Measurements from ENCODE around the gene KDM4B. TPM values are rescaled to one million over a fixed set of nuclear protein-coding genes. Genes with fewer than 3 reads are reported as not detected.

Gene KDM4B
- total and polyA plus RNA-seq, 2 of the 8 experiments (the other 6 are each of a cell fraction or from before 2014, with no cell fraction given): 12.0 to 31.9 TPM

- Histone ChIP-seq H2BK20ac (ENCODE audit: low read length) (no peak overlapping the region), H3K9ac (replicated peaks in 1 of 4; ENCODE audit: extremely low read depth in 1 of 4, low read depth in 3 of 4, low read length in 3 of 4) (no peak overlapping the region), H3K4ac (replicated peaks; ENCODE audit: insufficient read length, low read depth, low read length) (no peak overlapping the region), H3K27me3 (replicated peaks in 1 of 4; ENCODE audit: control insufficient read depth in 3 of 4, extremely low read depth in 1 of 4, insufficient read depth in 3 of 4, low read length in 3 of 4) (no peaks in the 10 kb centered on the region), H3K4me2 (ENCODE audit: insufficient read depth in 1 of 2, low read depth in 2 of 2, low read length in 2 of 2) (no peak overlapping the region), H2AK5ac (ENCODE audit: low read depth, low read length) (no peak overlapping the region), H3K36me3 (ENCODE audit: control insufficient read depth in 2 of 4, insufficient read depth in 4 of 4, low read length in 3 of 4) (peaks cover 0 to 10% (median 3%) of the 10 kb centered on the region in 4 experiments; a peak in 2 of 8 replicates), H3K23ac (ENCODE audit: insufficient read length) (no peak overlapping the region), H2BK15ac (ENCODE audit: low read length) (no peak overlapping the region), H2AFZ (ENCODE audit: low read length) (no peak overlapping the region), H4K8ac (ENCODE audit: extremely low read depth, insufficient read depth, low read length) (no peak overlapping the region), H3K4me1 (replicated peaks in 1 of 4; ENCODE audit: control insufficient read depth in 3 of 4, insufficient read depth in 4 of 4, low read length in 3 of 4) (peaks cover 0 to 3% (median under 1%) of the 10 kb centered on the region in 4 experiments; a peak in 1 of 7 replicates), H3K79me1 (ENCODE audit: low read depth, low read length) (peaks cover 11% of the 10 kb centered on the region), H3K27ac (ENCODE audit: low read depth, low read length) (no peak overlapping the region; the same call in 1 of the 2 replicates), H3K4me3 (ENCODE audit: extremely low read depth in 1 of 4, insufficient read depth in 2 of 4, low read depth in 3 of 4, low read length in 4 of 4) (no peak overlapping the region), H4K5ac (ENCODE audit: insufficient read length, low read depth, low read length) (no peak overlapping the region), H3K18ac (ENCODE audit: extremely low read depth, low read length) (no peak overlapping the region), H2BK5ac (ENCODE audit: low read depth, low read length) (no peak overlapping the region), H4K91ac (replicated peaks; ENCODE audit: insufficient read length, low read length) (no peak overlapping the region), H3K23me2 (ENCODE audit: low read depth, low read length) (no peaks in the 10 kb centered on the region), H3K79me2 (ENCODE audit: control insufficient read depth in 1 of 2, insufficient read depth in 2 of 2, low read length in 2 of 2) (peaks cover 0 to 54% of the 10 kb centered on the region in 2 experiments; a peak in 3 of 4 replicates), H3K14ac (ENCODE audit: insufficient read length) (no peak overlapping the region), H3K56ac (replicated peaks; ENCODE audit: insufficient read length, low read depth, low read length) (no peak overlapping the region), H2BK12ac (ENCODE audit: low read depth, low read length) (no peak overlapping the region), H2BK120ac (replicated peaks; ENCODE audit: low read depth, low read length) (no peak overlapping the region), H3K9me3 (ENCODE audit: insufficient read depth in 2 of 2, low read depth in 1 of 2, low read length in 1 of 2) (no peaks in the 10 kb centered on the region), H4K20me1 (replicated peaks in 1 of 2; ENCODE audit: control insufficient read depth in 1 of 2, insufficient read depth in 2 of 2, low read length in 2 of 2) (peaks cover 8 to 19% of the 10 kb centered on the region in 2 experiments)
- FAIRE-seq (no peak), DNase-seq (ENCODE audit: low read depth in 1 of 2, low spot score in 2 of 2) (no peak)
- ChIA-PET CTCF (ENCODE audit: partially characterized antibody) (interaction anchor here (1.1 to 2.2 kb wide), 5 partner anchors 11 to 114 kb away, joined by 3 to 12 read pairs (median 4); no protein-coding TSS in a partner anchor), POLR2A (ENCODE audit: partially characterized antibody) (no interaction called here)
- WGBS, 2 experiments (ENCODE audit: extremely low coverage in 1 of 2, insufficient coverage in 1 of 2, insufficient read length in 1 of 2, insufficient replicate concordance in 2 of 2, low coverage in 1 of 2, low lambda C conversion rate in 2 of 2, missing lambda C conversion rate in 1 of 2): 90% methylated on average over 22 of the region's 22 CpGs; no CpG with 5 or more reads in 1 of the 2 experiments
- TF ChIP-seq SIN3A (conservative IDR thresholded peaks at IDR 0.05 in 1 of 2, IDR thresholded peaks at IDR 0.05 in 1 of 2; ENCODE audit: low read depth in 1 of 2, low read length in 2 of 2) (no peak), SP2 (IDR thresholded peaks at IDR 0.05; ENCODE audit: low read length) (no peak), SIRT6 (IDR thresholded peaks at IDR 0.05; ENCODE audit: low read length) (no peak), CREB1 (IDR thresholded peaks at IDR 0.05) (no peak), TAF7 (optimal IDR thresholded peaks at IDR 0.05; ENCODE audit: borderline replicate concordance, low read depth, low read length) (no peak), CEBPB (IDR thresholded peaks at IDR 0.05; ENCODE audit: low read depth, low read length) (no peak), RAD21 (IDR thresholded peaks at IDR 0.05 in 1 of 2, conservative IDR thresholded peaks at IDR 0.05 in 1 of 2; ENCODE audit: low read depth in 2 of 2, low read length in 2 of 2) (no peak)
Observed at GRCh38 chr19:4922530-4923275, 46.2 kb upstream of the KDM4B start.
